A549 (cell line): ENCODE results near the gene DCPS. TPM values are rescaled to one million over a fixed set of nuclear protein-coding genes. Genes with fewer than 3 reads are reported as not detected.

ENCODE experiments used
- ATAC-seq, 2 experiments: fragments of 200-7000 bp in 1 of 2; fragments of >200 bp in 1 of 2; cut with Nextera tagmentation in 1 of 2; cut with Tn5 transposase in 1 of 2; 3 replicates each; pipeline versions ENCODE4 v1.8.0 to v1.9.1; 2018 to 2020; ENCODE audit warnings: mild to moderate bottlenecking in 1 of 2, moderate library complexity in 1 of 2
- CTCF ChIA-PET: fragments of 300-600 bp; sonication (Branson Sonifier 250); formaldehyde crosslinking; extraction: SDS; loops from one replicate; lab custom pipeline; 2021; ENCODE audit warnings: antibody characterized with exemption, inconsistent platforms; lab: Yijun Ruan, JAX
- POLR2A ChIA-PET: fragments of 350-600 bp; formaldehyde crosslinking; extraction: SDS; loops from one replicate; lab custom pipeline; 2021; ENCODE audit warnings: antibody characterized with exemption, inconsistent platforms; lab: Yijun Ruan, JAX
- DNase-seq, 2 experiments: peaks; one replicate each; pipeline versions ENCODE4 v3.0.0 to v3.0.0-alpha.2; 2011 to 2016; ENCODE audit warnings: low read depth in 1 of 2, low spot score in 1 of 2
- FAIRE-seq: peaks from 2 replicates; lab custom pipeline; 2011; peaks lifted over from hg19 to GRCh38; lab: Jason Lieb, UNC
- H3K27ac ChIP-seq, 2 experiments: fragments of >200 bp; sonication (Bioruptor Twin); formaldehyde crosslinking; 3 replicates each; pipeline ENCODE4 v1.5.1; 2016 to 2017
- H3K4me1 ChIP-seq: fragments of >200 bp; sonication (Bioruptor Twin); formaldehyde crosslinking; 3 replicates; pipeline ENCODE4 v1.6.1; 2016
- H3K4me2 ChIP-seq: fragments of >200 bp; sonication (Bioruptor Twin); formaldehyde crosslinking; 3 replicates; pipeline ENCODE4 v1.6.1; 2016
- H3K4me3 ChIP-seq: fragments of >200 bp; sonication (Bioruptor Twin); formaldehyde crosslinking; 3 replicates; pipeline ENCODE4 v1.5.1; 2016
- H3K9me3 ChIP-seq: fragments of >200 bp; sonication (Bioruptor Twin); formaldehyde crosslinking; 3 replicates; pipeline ENCODE4 v1.6.1; 2016
- CBX2 ChIP-seq: fragments of 200-600 bp; sonication (generic); IDR thresholded peaks from 2 replicates; pipeline ENCODE4 v1.6.1; 2016; ENCODE audit warnings: low read depth, mild to moderate bottlenecking, borderline replicate concordance
- EHMT2 ChIP-seq: fragments of 200-600 bp; sonication (generic); IDR thresholded peaks from 2 replicates; pipeline ENCODE4 v1.6.1; 2016; ENCODE audit warnings: antibody characterized with exemption, low read depth, mild to moderate bottlenecking, moderate library complexity
- EP300 ChIP-seq, 2 experiments: fragments of >200 bp; sonication (Bioruptor Twin); formaldehyde crosslinking; IDR thresholded peaks; 2 replicates in 1 of 2; 3 replicates in 1 of 2; pipeline ENCODE4 v1.6.1; 2016 to 2017
- FOSB ChIP-seq: fragments of 250-450 bp; sonication (Bioruptor Pico); IDR thresholded peaks from 2 replicates; pipeline ENCODE4 v1.5.0; 2020; ENCODE audit warnings: mild to moderate bottlenecking, moderate library complexity
- GATA3 ChIP-seq: IDR thresholded peaks from 2 replicates; pipeline ENCODE4 v1.6.1; 2012; ENCODE audit warnings: borderline replicate concordance
- HOXB5 ChIP-seq: fragments of 250-450 bp; sonication (Bioruptor Pico); IDR thresholded peaks from 2 replicates; pipeline ENCODE4 v1.5.0; 2020; ENCODE audit warnings: mild to moderate bottlenecking, moderate library complexity
- NFE2L2 ChIP-seq: fragments of 150-350 bp; conservative IDR thresholded peaks from 2 replicates; pipeline ENCODE4 v1.6.1; 2014; ENCODE audit warnings: low read length
- RARB ChIP-seq: fragments of 250-450 bp; sonication (Bioruptor Pico); IDR thresholded peaks from 2 replicates; pipeline ENCODE4 v1.8.0; 2021; ENCODE audit warnings: mild to moderate bottlenecking, moderate library complexity
- RCOR1 ChIP-seq: fragments of 150-350 bp; IDR thresholded peaks from 2 replicates; pipeline ENCODE4 v1.6.1; 2014; ENCODE audit warnings: antibody characterized with exemption, low read length, low read depth
- RFX5 ChIP-seq: fragments of 450-650 bp; IDR thresholded peaks from 2 replicates; pipeline ENCODE4 v1.7.1; 2014; ENCODE audit warnings: antibody characterized with exemption, mild to moderate bottlenecking, moderate library complexity
- SMC3 ChIP-seq: fragments of >200 bp; sonication (Bioruptor Twin); formaldehyde crosslinking; IDR thresholded peaks from 3 replicates; pipeline ENCODE4 v1.6.1; 2018; ENCODE audit warnings: inconsistent platforms
- TP53 ChIP-seq: fragments of 250-450 bp; sonication (Bioruptor Pico); IDR thresholded peaks from 2 replicates; pipeline ENCODE4 v1.5.0; 2021; ENCODE audit warnings: mild to moderate bottlenecking, moderate library complexity
- WGBS: methylation state at CpG from one replicate; pipeline ENCODE4 v1.1.6; 2017; ENCODE audit errors: missing lambda C conversion rate; 5-methylcytosine and 5-hydroxymethylcytosine counted together
- polyA plus RNA-seq, 4 experiments: library from polyadenylated mRNA; depleted of rRNA in 3 of 4; stranded (reverse); fragments of >200 nt; fragmentation: RNase III in 1 of 4; extraction: RNeasy Plus Mini Kit Qiagen cat#74134 plus additional on column Dnase treatment in 1 of 4; gene quantifications; 2 replicates in 3 of 4; 3 replicates in 1 of 4; pipeline ENCODE4 v1.2.3, GENCODE V29; 2011 to 2017
- TF ChIP-seq, protein P1 (sequence below): fragments of >200 bp; sonication (Bioruptor Twin); formaldehyde crosslinking; IDR thresholded peaks from 3 replicates; pipeline ENCODE4 v1.6.1; 2016
- TF ChIP-seq, protein P2 (sequence below): IDR thresholded peaks from 2 replicates; pipeline ENCODE4 v1.6.1; 2012; ENCODE audit warnings: low read depth, borderline replicate concordance
- TF ChIP-seq, protein P3 (sequence below): IDR thresholded peaks from 2 replicates; pipeline ENCODE4 v1.6.1; 2012
- TF ChIP-seq, protein P4 (sequence below): fragments of 200-600 bp; sonication (generic); IDR thresholded peaks from 2 replicates; pipeline ENCODE4 v1.6.1; 2016; ENCODE audit warnings: antibody characterized with exemption, mild to moderate bottlenecking, moderate library complexity

Gene DCPS
- polyA plus RNA-seq, 2 of the 4 experiments (the other 2 are of a cell fraction) = 17.8 to 23.0 TPM

DNA sequence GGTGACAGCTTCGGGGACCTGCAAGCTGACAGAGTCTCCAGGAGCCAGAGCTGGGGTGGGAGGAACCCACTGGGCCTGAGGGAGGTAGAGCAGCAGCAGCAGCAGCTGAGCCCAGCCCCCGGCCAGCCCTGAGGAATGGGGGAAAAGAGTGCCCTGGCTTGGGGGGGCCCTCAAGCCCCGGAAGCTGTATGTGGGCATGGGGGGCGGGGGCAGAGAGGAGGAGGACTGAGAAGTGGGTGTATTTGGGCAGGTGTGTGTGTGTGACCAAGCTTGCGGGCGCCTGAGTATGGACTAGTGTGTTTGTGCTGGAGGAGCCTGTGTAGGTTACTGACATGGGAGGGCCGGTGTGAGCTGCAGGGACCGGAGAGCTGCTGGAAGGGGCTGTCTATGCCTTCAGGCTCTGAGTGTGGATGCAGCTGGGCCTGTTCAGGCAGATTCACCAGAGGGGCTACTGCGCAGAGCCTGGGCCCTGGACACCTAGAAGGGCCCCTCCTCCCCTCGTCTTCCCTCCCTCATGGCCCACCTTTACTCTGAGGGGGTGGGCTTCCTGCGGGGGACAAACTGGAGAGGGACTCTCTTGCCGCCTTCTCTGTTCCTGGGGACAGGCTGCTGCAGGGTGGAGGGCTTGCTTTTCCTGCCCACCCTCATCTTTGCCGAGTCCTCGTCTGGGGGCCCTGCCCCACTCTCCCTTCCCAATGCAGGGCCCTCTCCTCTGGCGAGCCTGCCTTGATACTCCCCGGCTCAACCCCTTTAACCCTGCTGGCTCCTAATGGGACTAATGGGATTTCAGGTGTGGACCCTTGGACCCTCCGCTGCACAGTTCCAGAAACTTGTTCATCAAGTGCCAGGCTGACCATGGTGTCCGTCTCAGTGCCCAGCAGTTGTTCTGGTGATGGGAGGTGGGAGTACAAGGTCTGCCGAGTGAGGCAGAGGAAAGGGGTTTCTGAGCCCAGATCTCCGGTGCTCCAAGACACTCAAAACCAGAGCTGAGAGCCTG, 79.8 kb downstream of the DCPS start:
- ChIA-PET POLR2A (no interaction called here), CTCF (no interaction called here)
- Histone ChIP-seq H3K4me3 (no peak overlapping the region), H3K4me1 (0 out of 3 replicates have a peak, but pooled peaks cover 4% of the 10 kb centered on the region), H3K9me3 (no peaks in the 10 kb centered on the region), H3K27ac (no peak overlapping the region), H3K4me2 (no peak overlapping the region)
- no peak for DNase-seq
- no peak for TF ChIP-seq RCOR1
- TF ChIP-seq RARB (CRISPR knock-in tag) = no peak
- TF ChIP-seq, protein P1, sequence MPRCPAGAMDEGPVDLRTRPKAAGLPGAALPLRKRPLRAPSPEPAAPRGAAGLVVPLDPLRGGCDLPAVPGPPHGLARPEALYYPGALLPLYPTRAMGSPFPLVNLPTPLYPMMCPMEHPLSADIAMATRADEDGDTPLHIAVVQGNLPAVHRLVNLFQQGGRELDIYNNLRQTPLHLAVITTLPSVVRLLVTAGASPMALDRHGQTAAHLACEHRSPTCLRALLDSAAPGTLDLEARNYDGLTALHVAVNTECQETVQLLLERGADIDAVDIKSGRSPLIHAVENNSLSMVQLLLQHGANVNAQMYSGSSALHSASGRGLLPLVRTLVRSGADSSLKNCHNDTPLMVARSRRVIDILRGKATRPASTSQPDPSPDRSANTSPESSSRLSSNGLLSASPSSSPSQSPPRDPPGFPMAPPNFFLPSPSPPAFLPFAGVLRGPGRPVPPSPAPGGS = no peak
- no peak for TF ChIP-seq SMC3
- TF ChIP-seq EP300 (IDR thresholded peaks at IDR 0.05) = no peak
- TF ChIP-seq GATA3 = no peak
- TF ChIP-seq, protein P2, sequence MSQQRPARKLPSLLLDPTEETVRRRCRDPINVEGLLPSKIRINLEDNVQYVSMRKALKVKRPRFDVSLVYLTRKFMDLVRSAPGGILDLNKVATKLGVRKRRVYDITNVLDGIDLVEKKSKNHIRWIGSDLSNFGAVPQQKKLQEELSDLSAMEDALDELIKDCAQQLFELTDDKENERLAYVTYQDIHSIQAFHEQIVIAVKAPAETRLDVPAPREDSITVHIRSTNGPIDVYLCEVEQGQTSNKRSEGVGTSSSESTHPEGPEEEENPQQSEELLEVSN = no peak
- no peak for TF ChIP-seq CBX2
- TF ChIP-seq, protein P3, sequence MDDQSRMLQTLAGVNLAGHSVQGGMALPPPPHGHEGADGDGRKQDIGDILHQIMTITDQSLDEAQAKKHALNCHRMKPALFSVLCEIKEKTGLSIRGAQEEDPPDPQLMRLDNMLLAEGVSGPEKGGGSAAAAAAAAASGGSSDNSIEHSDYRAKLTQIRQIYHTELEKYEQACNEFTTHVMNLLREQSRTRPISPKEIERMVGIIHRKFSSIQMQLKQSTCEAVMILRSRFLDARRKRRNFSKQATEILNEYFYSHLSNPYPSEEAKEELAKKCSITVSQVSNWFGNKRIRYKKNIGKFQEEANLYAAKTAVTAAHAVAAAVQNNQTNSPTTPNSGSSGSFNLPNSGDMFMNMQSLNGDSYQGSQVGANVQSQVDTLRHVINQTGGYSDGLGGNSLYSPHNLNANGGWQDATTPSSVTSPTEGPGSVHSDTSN = no peak
- no peak for TF ChIP-seq FOSB (CRISPR knock-in tag)
- no peak for TF ChIP-seq NFE2L2
- FAIRE-seq = no peak
- ATAC-seq = peak in 1 of 2 experiments; percentile 25; a peak in 2 of 6 replicates
- WGBS = 91% methylated on average over 12 of the region's 20 CpGs

DNA sequence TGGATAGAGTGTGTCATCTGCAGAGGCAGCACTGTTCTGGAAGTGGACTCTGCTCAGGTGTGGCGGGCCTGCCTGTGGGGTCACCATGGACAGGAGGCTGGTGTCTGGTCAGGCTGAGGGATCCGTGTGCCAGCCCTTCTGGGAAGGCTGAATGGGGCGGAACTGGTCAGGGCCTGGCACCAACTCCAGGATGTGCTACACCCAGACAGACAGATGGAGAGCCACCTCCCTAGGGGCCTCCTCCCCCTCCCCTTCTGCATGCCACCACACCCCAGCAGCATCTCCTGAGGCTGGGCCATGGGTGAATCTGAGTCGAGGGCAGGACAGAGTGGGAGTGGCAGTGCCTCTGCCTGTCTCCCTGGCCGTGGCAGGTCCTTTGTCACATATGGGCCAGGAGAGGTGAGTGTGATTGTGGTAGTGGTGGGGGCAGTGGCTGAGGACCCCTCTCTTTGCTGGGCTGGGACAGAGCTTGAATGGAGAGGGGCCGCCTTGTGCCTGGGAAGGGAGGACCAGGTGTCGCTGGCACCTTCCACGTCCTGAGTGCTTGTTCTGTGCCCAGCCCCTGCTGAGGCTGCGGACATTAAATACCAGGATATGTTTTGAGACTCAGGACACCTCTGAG, 80.7 kb downstream of the DCPS start:
- no peak for TF ChIP-seq RARB (CRISPR knock-in tag)
- TF ChIP-seq, protein P4, sequence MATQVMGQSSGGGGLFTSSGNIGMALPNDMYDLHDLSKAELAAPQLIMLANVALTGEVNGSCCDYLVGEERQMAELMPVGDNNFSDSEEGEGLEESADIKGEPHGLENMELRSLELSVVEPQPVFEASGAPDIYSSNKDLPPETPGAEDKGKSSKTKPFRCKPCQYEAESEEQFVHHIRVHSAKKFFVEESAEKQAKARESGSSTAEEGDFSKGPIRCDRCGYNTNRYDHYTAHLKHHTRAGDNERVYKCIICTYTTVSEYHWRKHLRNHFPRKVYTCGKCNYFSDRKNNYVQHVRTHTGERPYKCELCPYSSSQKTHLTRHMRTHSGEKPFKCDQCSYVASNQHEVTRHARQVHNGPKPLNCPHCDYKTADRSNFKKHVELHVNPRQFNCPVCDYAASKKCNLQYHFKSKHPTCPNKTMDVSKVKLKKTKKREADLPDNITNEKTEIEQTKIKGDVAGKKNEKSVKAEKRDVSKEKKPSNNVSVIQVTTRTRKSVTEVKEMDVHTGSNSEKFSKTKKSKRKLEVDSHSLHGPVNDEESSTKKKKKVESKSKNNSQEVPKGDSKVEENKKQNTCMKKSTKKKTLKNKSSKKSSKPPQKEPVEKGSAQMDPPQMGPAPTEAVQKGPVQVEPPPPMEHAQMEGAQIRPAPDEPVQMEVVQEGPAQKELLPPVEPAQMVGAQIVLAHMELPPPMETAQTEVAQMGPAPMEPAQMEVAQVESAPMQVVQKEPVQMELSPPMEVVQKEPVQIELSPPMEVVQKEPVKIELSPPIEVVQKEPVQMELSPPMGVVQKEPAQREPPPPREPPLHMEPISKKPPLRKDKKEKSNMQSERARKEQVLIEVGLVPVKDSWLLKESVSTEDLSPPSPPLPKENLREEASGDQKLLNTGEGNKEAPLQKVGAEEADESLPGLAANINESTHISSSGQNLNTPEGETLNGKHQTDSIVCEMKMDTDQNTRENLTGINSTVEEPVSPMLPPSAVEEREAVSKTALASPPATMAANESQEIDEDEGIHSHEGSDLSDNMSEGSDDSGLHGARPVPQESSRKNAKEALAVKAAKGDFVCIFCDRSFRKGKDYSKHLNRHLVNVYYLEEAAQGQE = no peak
- no peak for TF ChIP-seq RCOR1
- no peak for TF ChIP-seq EHMT2
- no peak for TF ChIP-seq RFX5
- no peak for TF ChIP-seq HOXB5 (CRISPR knock-in tag)
- no peak for TF ChIP-seq TP53 (CRISPR knock-in tag)
- no peak for TF ChIP-seq SMC3
- no peak overlapping the region for H3K4me3 ChIP-seq
- 97% methylated on average over 4 of the region's 9 CpGs for WGBS
- ChIA-PET POLR2A (no interaction called here), CTCF (no interaction called here)
- no peaks in the 10 kb centered on the region for H3K9me3 ChIP-seq
- DNase-seq (no peak), FAIRE-seq (no peak), ATAC-seq (peak in 1 of 2 experiments; percentile 26; a peak in 1 of 6 replicates)
- H3K4me1 ChIP-seq = 0 out of 3 replicates have a peak, but pooled peaks cover 4% of the 10 kb centered on the region
- H3K27ac ChIP-seq = no peak overlapping the region
- H3K4me2 ChIP-seq = no peak overlapping the region
